HepG2 (cell line): ENCODE data around the gene EGFR. TPM values are rescaled to one million over a fixed set of nuclear protein-coding genes. Genes with fewer than 3 reads are reported as not detected.

Source experiments
- ATAC-seq: fragments of 200-7000 bp; cut with Tn5 transposase; 3 replicates; pipeline ENCODE4 v1.9.1; 2020; ENCODE audit warnings: mild to moderate bottlenecking, moderate library complexity
- BruUV-seq: library from RNA; stranded (reverse); fragments of 400-500 nt; replicated peaks from 2 replicates; lab custom pipeline; 2021; lab: Mats Ljungman, UMichigan
- CTCF ChIA-PET: fragments of 300-600 bp; formaldehyde crosslinking; extraction: SDS; loops from one replicate; lab custom pipeline; 2021; ENCODE audit warnings: low total read pairs, inconsistent platforms, low intra/inter-chr PET ratio; lab: Yijun Ruan, JAX
- POLR2A ChIA-PET: fragments of 350-600 bp; sonication (Branson Sonifier 250); formaldehyde crosslinking; loops from one replicate; lab custom pipeline; 2020; ENCODE audit warnings: antibody characterized with exemption, inconsistent platforms; lab: Yijun Ruan, JAX
- DNase-seq: peaks from one replicate; pipeline ENCODE4 v3.0.0-alpha.2; 2015; ENCODE audit warnings: low spot score
- FAIRE-seq: peaks from 3 replicates; lab custom pipeline; 2011; peaks lifted over from hg19 to GRCh38; lab: Jason Lieb, UNC
- H2AFZ ChIP-seq: one replicate; pipeline ENCODE4 v1.6.1; 2011; ENCODE audit warnings: low read length, inconsistent platforms
- H3K27ac ChIP-seq: fragments of 300-600 bp; 3 replicates; pipeline ENCODE4 v1.8.0; 2011; ENCODE audit warnings: mixed run types, mild to moderate bottlenecking, mixed read lengths, low read length, inconsistent platforms; ENCODE audit not compliant: insufficient read depth; ENCODE audit errors: extremely low read length
- H3K27me3 ChIP-seq, 2 experiments: fragments of 200-600 bp in 1 of 2; 2 replicates in 1 of 2; 3 replicates in 1 of 2; pipeline versions ENCODE4 v1.6.0 to v1.8.0; 2011; ENCODE audit warnings: low read length in 2 of 2, mild to moderate bottlenecking in 2 of 2, moderate library complexity in 2 of 2, inconsistent platforms in 1 of 2; ENCODE audit not compliant: insufficient read depth in 2 of 2, control insufficient read depth in 1 of 2
- H3K36me3 ChIP-seq, 2 experiments: fragments of 200-600 bp in 1 of 2; replicated peaks in 1 of 2; 2 replicates in 1 of 2; 3 replicates in 1 of 2; pipeline versions ENCODE4 v1.5.1 to v1.8.0; 2011; ENCODE audit warnings: low read length in 2 of 2, inconsistent platforms in 1 of 2; ENCODE audit not compliant: insufficient read depth in 2 of 2, control insufficient read depth in 1 of 2
- H3K4me1 ChIP-seq: 2 replicates; pipeline ENCODE4 v1.5.1; 2012; ENCODE audit warnings: low read length, inconsistent platforms; ENCODE audit not compliant: insufficient read depth
- H3K4me2 ChIP-seq: 2 replicates; pipeline ENCODE4 v1.6.0; 2011; ENCODE audit warnings: low read depth, low read length, inconsistent platforms
- H3K4me3 ChIP-seq, 3 experiments: fragments of 200-600 bp in 1 of 3; sonication (generic), shearing (Covaris generic) in 1 of 3; replicated peaks in 1 of 3; 2 replicates each; pipeline ENCODE4 v1.5.1; 2011 to 2016; ENCODE audit warnings: low read length in 3 of 3, inconsistent platforms in 2 of 3, low read depth in 2 of 3, mild to moderate bottlenecking in 2 of 3, control low read depth in 1 of 3, mixed read lengths in 1 of 3; ENCODE audit not compliant: insufficient read depth in 1 of 3
- H3K79me2 ChIP-seq: one replicate; pipeline ENCODE4 v1.6.1; 2011; ENCODE audit warnings: low read length, inconsistent platforms; ENCODE audit not compliant: insufficient read depth
- H3K9ac ChIP-seq: 2 replicates; pipeline ENCODE4 v1.6.0; 2011; ENCODE audit warnings: mild to moderate bottlenecking, low read depth, low read length, inconsistent platforms; ENCODE audit not compliant: insufficient read depth
- H3K9me3 ChIP-seq: 2 replicates; pipeline ENCODE4 v1.5.1; 2012; ENCODE audit warnings: mild to moderate bottlenecking, low read length
- H4K20me1 ChIP-seq: 2 replicates; pipeline ENCODE4 v1.6.0; 2011; ENCODE audit warnings: inconsistent platforms, mild to moderate bottlenecking, low read length, moderate library complexity; ENCODE audit not compliant: insufficient read depth
- CHCHD3 ChIP-seq: sonication (generic); formaldehyde crosslinking; IDR thresholded peaks from 2 replicates; pipeline ENCODE4 v1.8.0; 2022; ENCODE audit warnings: mild to moderate bottlenecking, missing genetic modification reagents, moderate library complexity
- FOXK1 ChIP-seq: sonication (generic); formaldehyde crosslinking; IDR thresholded peaks from 2 replicates; pipeline ENCODE4 v1.4.0; 2020; ENCODE audit warnings: low read depth, missing genetic modification reagents, borderline replicate concordance
- HIVEP1 ChIP-seq: sonication (generic); formaldehyde crosslinking; IDR thresholded peaks from 2 replicates; pipeline ENCODE4 v1.4.0; 2020; ENCODE audit warnings: mild to moderate bottlenecking, missing genetic modification reagents
- IKZF1 ChIP-seq: fragments of 450-650 bp; IDR thresholded peaks from 2 replicates; pipeline ENCODE4 v1.7.1; 2016
- NFIC ChIP-seq: IDR thresholded peaks from 2 replicates; pipeline ENCODE4 v1.6.1; 2012; ENCODE audit warnings: mild to moderate bottlenecking, low read length, inconsistent platforms
- NR2F1 ChIP-seq, 2 experiments: fragments of 450-650 bp in 1 of 2; formaldehyde crosslinking in 1 of 2; IDR thresholded peaks; 2 replicates each; pipeline versions ENCODE4 v1.5.0 to v1.6.1; 2016 to 2020; ENCODE audit warnings: mild to moderate bottlenecking in 1 of 2, missing compliant biosample characterization in 1 of 2, missing genetic modification reagents in 1 of 2, moderate library complexity in 1 of 2
- POLR2AphosphoS2 ChIP-seq: IDR thresholded peaks from 2 replicates; pipeline ENCODE4 v1.6.1; 2011; ENCODE audit warnings: low read depth, low read length, improper control_type of control experiment
- PRDM4 ChIP-seq: sonication (generic); formaldehyde crosslinking; IDR thresholded peaks from 2 replicates; pipeline ENCODE4 v1.9.0; 2021; ENCODE audit warnings: missing genetic modification reagents, borderline replicate concordance
- REPIN1 ChIP-seq: sonication (generic); formaldehyde crosslinking; IDR thresholded peaks from 2 replicates; pipeline ENCODE4 v1.8.0; 2022; ENCODE audit warnings: missing genetic modification reagents, low read depth, mild to moderate bottlenecking, borderline replicate concordance
- SOX5 ChIP-seq: IDR thresholded peaks from 2 replicates; pipeline ENCODE4 v1.6.1; 2016; ENCODE audit warnings: borderline replicate concordance
- TOE1 ChIP-seq: sonication (generic); formaldehyde crosslinking; IDR thresholded peaks from 2 replicates; pipeline ENCODE4 v1.4.0; 2020; ENCODE audit warnings: mild to moderate bottlenecking, missing genetic modification reagents
- ZNF280D ChIP-seq: sonication (generic); formaldehyde crosslinking; IDR thresholded peaks from 2 replicates; pipeline ENCODE4 v1.5.1; 2020; ENCODE audit warnings: mild to moderate bottlenecking, missing genetic modification reagents
- ZNF331 ChIP-seq: sonication (generic); formaldehyde crosslinking; IDR thresholded peaks from 2 replicates; pipeline ENCODE4 v1.4.0; 2020; ENCODE audit warnings: missing genetic modification reagents
- ZNF547 ChIP-seq: sonication (generic); formaldehyde crosslinking; IDR thresholded peaks from 2 replicates; pipeline ENCODE4 v1.5.1; 2020; ENCODE audit warnings: mild to moderate bottlenecking, missing genetic modification reagents
- ZNF605 ChIP-seq: sonication (generic); formaldehyde crosslinking; IDR thresholded peaks from 2 replicates; pipeline ENCODE4 v1.8.0; 2022; ENCODE audit warnings: mild to moderate bottlenecking, missing genetic modification reagents
- WGBS: methylation state at CpG from one replicate; pipeline ENCODE4 v1.1.6; 2017; ENCODE audit warnings: low lambda C conversion rate; 5-methylcytosine and 5-hydroxymethylcytosine counted together
- in situ Hi-C: cut with HindIII; loops from 2 replicates; pipeline ENCODE4 v1.10.0; 2017; ENCODE audit warnings: low pct_unique_long_range_greater_than_20kb; ENCODE audit not compliant: extremely low pct_ligation_motif_present
- intact Hi-C: fragments of 100-400 bp; cut with micrococcal nuclease; formaldehyde crosslinking; loops from one replicate; pipeline ENCODE4 v1.10.0; 2022; ENCODE audit not compliant: unreplicated experiment
- polyA plus RNA-seq, 8 experiments: library from polyadenylated mRNA; depleted of rRNA in 3 of 8; stranded (reverse) in 7 of 8; unstranded in 1 of 8; fragments of >200 nt; fragmentation: Illumina TruSeq in 4 of 8; extraction: Trizol in 4 of 8; gene quantifications; 2 replicates each; pipeline versions ENCODE4 v1.2.1 to v1.2.3, GENCODE V29; 2011 to 2016; ENCODE audit warnings: low read depth in 4 of 8, missing spikeins in 1 of 8, mixed read lengths in 1 of 8; ENCODE audit not compliant: insufficient read depth in 1 of 8
- total RNA-seq, 5 experiments: library from RNA; depleted of rRNA; stranded (reverse); fragments of >200 nt; fragmentation: Illumina TruSeq; extraction: Trizol; gene quantifications; 2 replicates each; pipeline ENCODE4 v1.2.3, GENCODE V29; 2016; ENCODE audit warnings: low read depth in 1 of 5
- TF ChIP-seq, protein P1 (sequence below): sonication (generic); formaldehyde crosslinking; IDR thresholded peaks from 2 replicates; pipeline ENCODE4 v1.4.0; 2020; ENCODE audit warnings: missing genetic modification reagents, mild to moderate bottlenecking, borderline replicate concordance

The EGFR gene
- total and polyA plus RNA-seq, 2 of the 13 experiments (the other 11 are each of a cell fraction or from before 2014, with no cell fraction given) = 7.0 to 10.0 TPM

DNA sequence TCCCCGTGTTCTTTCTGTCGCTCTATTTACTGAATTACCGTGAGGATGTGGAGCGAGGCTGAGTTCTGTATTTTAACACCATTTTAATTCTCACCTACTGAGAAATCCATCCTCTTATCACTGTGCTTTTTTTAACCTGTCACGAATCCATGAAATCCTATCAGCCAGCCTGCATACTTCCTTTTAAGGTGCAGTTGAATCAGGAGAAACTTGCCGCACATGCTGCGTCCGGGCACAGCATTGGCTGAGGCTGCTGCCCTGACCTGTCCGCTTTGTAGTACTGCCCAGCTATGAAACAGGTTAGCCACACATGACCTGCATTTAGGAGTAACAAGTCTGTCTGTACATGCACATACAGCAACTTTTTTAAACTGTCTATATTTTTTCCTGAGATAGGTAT, 82.5 kb downstream of the EGFR start:
- H3K4me1 ChIP-seq = no peaks in the 10 kb centered on the region
- FAIRE-seq = no peak
- in situ Hi-C loops (no loop called here), intact Hi-C loops (no loop called here)
- no peaks in the 10 kb centered on the region for H4K20me1 ChIP-seq
- H3K4me3 ChIP-seq = no peak overlapping the region
- no TSS peak for BruUV-seq
- no peaks in the 10 kb centered on the region for H3K79me2 ChIP-seq
- POLR2A ChIA-PET = no interaction called here
- H3K9ac ChIP-seq = no peak overlapping the region
- no peaks in the 10 kb centered on the region for H3K27me3 ChIP-seq
- H3K9me3 ChIP-seq = no peaks in the 10 kb centered on the region
- no peak for DNase-seq
- H2AFZ ChIP-seq = no peak overlapping the region
- H3K4me2 ChIP-seq = no peak overlapping the region
- H3K27ac ChIP-seq = no peak overlapping the region
- no peaks in the 10 kb centered on the region for H3K36me3 ChIP-seq
- no peak for ATAC-seq
- CTCF ChIA-PET = no interaction called here
- WGBS = 91% methylated on average over 9 of the region's 9 CpGs
- TF ChIP-seq ZNF547 (CRISPR knock-in tag) (no peak), IKZF1 (no peak), ZNF280D (CRISPR knock-in tag) (no peak), TOE1 (no peak), PRDM4 (CRISPR knock-in tag) (no peak), CHCHD3 (CRISPR knock-in tag) (no peak), ZNF605 (no peak), NR2F1 (CRISPR knock-in tag; IDR thresholded peaks at IDR 0.05) (no peak), HIVEP1 (CRISPR knock-in tag) (no peak), REPIN1 (CRISPR knock-in tag) (no peak), POLR2AphosphoS2 (no peak), NFIC (no peak), ZNF331 (CRISPR knock-in tag) (no peak), SOX5 (no peak), FOXK1 (CRISPR knock-in tag) (no peak)
- TF ChIP-seq, protein P1, sequence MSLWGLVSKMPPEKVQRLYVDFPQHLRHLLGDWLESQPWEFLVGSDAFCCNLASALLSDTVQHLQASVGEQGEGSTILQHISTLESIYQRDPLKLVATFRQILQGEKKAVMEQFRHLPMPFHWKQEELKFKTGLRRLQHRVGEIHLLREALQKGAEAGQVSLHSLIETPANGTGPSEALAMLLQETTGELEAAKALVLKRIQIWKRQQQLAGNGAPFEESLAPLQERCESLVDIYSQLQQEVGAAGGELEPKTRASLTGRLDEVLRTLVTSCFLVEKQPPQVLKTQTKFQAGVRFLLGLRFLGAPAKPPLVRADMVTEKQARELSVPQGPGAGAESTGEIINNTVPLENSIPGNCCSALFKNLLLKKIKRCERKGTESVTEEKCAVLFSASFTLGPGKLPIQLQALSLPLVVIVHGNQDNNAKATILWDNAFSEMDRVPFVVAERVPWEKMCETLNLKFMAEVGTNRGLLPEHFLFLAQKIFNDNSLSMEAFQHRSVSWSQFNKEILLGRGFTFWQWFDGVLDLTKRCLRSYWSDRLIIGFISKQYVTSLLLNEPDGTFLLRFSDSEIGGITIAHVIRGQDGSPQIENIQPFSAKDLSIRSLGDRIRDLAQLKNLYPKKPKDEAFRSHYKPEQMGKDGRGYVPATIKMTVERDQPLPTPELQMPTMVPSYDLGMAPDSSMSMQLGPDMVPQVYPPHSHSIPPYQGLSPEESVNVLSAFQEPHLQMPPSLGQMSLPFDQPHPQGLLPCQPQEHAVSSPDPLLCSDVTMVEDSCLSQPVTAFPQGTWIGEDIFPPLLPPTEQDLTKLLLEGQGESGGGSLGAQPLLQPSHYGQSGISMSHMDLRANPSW (CRISPR knock-in tag) = no peak
